ENCODE data around the gene SRPK3.

GRCh38 chrX:153805436-153805835 lies 24.6 kb downstream of the SRPK3 start:
- TF ChIP-seq CTCF (IDR thresholded peaks at IDR 0.05; ENCODE audit: low read depth, low read length, poor library complexity, severe bottlenecking) (no peak), EZH2phosphoT487 (IDR thresholded peaks at IDR 0.05; ENCODE audit: borderline replicate concordance, low read length) (no peak)
